Epithelial cell of esophagus (primary cell): ENCODE results near the gene NHERF2.
"Not testable (repeated sequence)": the region's sequence is repeated elsewhere in the genome, so short reads cannot be mapped to it uniquely, and the experiment has no call there.

ENCODE experiments used
- DNase-seq: peaks from one replicate; pipeline ENCODE4 v3.0.0; 2010; ENCODE audit warnings: low read depth
- H3K4me3 ChIP-seq: 2 replicates; pipeline ENCODE4 v1.5.1; 2011; ENCODE audit warnings: mild to moderate bottlenecking, low read length, control low read depth
- CTCF ChIP-seq: IDR thresholded peaks from 2 replicates; pipeline ENCODE4 v1.5.1; 2011; ENCODE audit warnings: low read depth, mild to moderate bottlenecking, low read length, control low read depth, inconsistent platforms; ENCODE audit not compliant: insufficient read depth; ENCODE audit errors: missing control alignments

The NHERF2 gene

GRCh38 chr16:2029350-2029749, 2.6 kb downstream of the NHERF2 start:
- no peak for DNase-seq
- TF ChIP-seq CTCF = no peak
- H3K4me3 ChIP-seq = no peak overlapping the region

- no peak for TF ChIP-seq CTCF
- no peak overlapping the region for H3K4me3 ChIP-seq
- DNase-seq = no peak
Observed at GRCh38 chr16:2030036-2030435, 3.3 kb downstream of the NHERF2 start.

- no peak for TF ChIP-seq CTCF
- no peak for DNase-seq
- H3K4me3 ChIP-seq = no peak overlapping the region
Observed at GRCh38 chr16:2031081-2031577, 4.4 kb downstream of the NHERF2 start.

- DNase-seq = no peak
- TF ChIP-seq CTCF = no peak
- no peak overlapping the region for H3K4me3 ChIP-seq
Observed at GRCh38 chr16:2032285-2033056, 5.8 kb downstream of the NHERF2 start.

GRCh38 chr16:2033057-2033908, 6.6 kb downstream of the NHERF2 start:
- no peak for DNase-seq
- no peak overlapping the region for H3K4me3 ChIP-seq
- TF ChIP-seq CTCF = no peak

GRCh38 chr16:2033909-2034695, 7.4 kb downstream of the NHERF2 start:
- not testable (repeated sequence) for DNase-seq, H3K4me3 ChIP-seq

GRCh38 chr16:2034696-2035430, 8.2 kb downstream of the NHERF2 start:
- no peak for TF ChIP-seq CTCF

More at GRCh38 chr16:2034696-2035430, 8.2 kb downstream of the NHERF2 start:
- no peak overlapping the region for H3K4me3 ChIP-seq
- DNase-seq = no peak
